ENCODE measurements around the gene WDR88.
"Not testable (repeated sequence)": the region's sequence is repeated elsewhere in the genome, so short reads cannot be mapped to it uniquely, and the experiment has no call there.

WDR88 gene

GRCh38 chr19:33174186-33174585 is 42.3 kb downstream of the WDR88 start:
- DNase-seq: no peak

GRCh38 chr19:33175156-33175782 is 43.4 kb downstream of the WDR88 start:
- DNase-seq: no peak

- peak in 1 of 2 experiments; percentile 35 for DNase-seq
Observed at GRCh38 chr19:33175886-33176669, 44.2 kb downstream of the WDR88 start.

DNA sequence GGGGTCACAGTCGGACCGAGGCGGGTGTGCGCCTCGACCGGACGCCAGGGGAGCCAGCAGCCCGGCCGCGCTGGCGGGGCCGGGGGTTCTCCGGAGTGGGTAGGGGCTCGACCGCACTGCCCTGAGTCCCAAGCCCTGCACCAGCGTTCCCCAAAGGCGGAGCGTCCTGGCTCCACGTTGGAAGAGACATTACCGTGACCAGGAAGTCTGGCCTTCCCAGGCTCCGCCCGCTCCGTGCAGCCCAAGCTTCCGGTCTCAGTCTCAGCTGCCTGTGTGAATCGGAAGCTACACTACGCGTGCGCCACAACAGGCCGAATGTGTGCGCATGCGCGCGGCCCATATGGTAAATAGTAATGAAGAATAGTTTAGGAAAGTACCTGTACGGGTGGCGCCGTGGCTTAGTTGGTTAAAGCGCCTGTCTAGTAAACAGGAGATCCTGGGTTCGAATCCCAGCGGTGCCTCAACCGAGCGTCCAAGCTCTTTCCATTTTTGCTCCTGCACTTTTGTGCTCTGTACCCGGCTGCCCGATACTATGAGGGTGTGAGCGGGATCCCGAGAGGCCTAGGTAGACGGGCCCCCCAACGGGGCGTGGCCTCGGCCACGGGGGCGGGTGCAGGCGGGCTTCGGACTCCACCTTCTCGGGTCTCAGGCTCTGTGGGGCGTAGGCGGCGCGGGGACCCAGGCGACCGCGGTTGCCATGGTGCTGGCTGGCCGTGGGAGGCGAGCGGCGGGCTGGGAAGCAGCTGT is 44.9 kb downstream of the WDR88 start:
- DNase-seq: peak; percentile 99

GRCh38 chr19:33177417-33177979 is 45.6 kb downstream of the WDR88 start:
- peak; percentile 42 to 64 for DNase-seq

DNA sequence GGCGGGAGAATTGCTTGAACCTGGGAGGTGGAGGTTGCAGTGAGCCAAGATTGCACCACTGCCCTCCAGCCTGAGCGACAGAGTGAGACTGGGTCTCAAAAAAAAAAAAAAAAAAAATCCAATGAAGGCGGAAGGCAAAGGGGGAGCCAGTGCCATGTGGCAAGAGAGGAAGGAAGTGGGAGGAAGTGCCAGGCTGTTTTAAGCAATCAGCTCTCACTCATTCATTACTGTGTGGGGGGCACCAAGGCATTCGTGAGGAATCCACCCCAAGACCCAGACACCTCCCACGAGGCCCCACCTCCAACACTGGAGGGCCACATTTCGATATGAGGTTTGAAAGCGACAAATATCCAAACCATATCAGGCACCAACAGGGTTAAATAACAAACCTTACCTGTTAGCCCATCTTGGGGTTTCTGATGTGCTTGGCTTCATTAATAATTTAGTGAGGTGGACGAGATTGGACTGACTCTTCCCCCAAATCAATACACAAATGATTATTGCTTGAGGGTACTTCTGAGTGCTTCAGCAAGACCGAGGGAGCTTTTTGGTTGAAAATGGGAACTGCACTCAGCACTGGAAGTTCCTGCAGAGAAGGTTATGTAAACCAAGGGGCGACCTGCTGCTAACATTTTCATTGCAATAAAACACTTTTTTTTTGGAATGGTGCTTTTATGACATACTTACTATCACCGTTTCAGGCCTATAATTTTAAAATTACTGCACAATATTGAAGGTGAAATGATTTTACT is 54.7 kb downstream of the WDR88 start:
- DNase-seq: peak; percentile 57 to 69

GRCh38 chr19:33187183-33187540 is 55.2 kb downstream of the WDR88 start:
- DNase-seq: peak in 1 of 2 experiments; percentile 45

- no peak for DNase-seq
Observed at GRCh38 chr19:33189453-33189852, 57.5 kb downstream of the WDR88 start.

DNA sequence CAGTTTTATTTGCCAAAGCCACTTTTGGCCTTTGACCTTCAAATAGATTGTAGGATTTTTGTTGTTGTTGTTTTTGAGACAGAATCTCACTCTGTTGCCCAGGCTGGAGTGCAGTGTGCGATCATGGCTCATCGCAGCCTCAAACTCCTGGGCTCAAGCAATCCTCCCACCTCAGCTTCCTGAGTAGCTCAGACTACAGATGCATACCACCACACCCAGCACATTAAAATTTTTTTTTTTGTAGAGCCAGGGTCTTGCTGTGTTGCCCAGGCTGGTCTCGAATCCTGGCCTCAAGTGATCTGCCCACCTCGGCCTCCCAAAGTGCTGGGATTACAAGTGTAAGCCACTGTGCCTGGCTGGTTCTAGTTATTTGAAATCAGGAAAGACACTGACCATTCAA is 59.2 kb downstream of the WDR88 start:
- not testable (repeated sequence) for DNase-seq

- no peak for DNase-seq
Observed at GRCh38 chr19:33191501-33191900, 59.6 kb downstream of the WDR88 start.

- DNase-seq: peak in 1 of 2 experiments; percentile 4
Observed at GRCh38 chr19:33192010-33192409, 60.1 kb downstream of the WDR88 start.

- no peak for DNase-seq
Observed at GRCh38 chr19:33193269-33193864, 61.5 kb downstream of the WDR88 start.

DNA sequence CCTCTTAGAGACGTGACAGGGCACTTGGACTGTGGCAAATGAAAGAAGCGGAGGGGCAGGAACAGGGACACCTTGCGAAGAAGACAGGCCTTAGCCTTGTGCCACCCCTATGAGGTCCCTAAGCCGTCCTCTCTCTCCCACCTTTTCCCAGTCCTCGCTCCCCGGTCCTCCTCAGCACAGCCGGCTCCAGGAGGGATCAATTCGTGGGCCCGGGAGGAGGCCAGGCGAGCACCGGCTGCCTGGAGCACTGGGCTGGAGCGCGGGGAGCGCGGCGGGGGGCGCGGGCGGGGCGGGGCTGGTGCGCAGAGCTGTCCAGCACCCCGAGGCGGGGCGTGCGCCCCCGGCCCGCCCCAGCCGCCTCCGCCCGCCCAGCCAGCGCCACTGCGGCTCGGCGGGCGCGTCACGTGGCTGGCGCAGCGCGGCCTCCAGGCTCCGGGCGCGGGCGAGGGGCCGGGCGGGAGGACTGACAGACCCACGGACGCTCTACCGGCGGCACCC is 62.0 kb downstream of the WDR88 start, which contains the start of gene LRP3:
TSS of gene LRP3 (plus strand) at position 466 of the 498 bp plus-strand sequence. CDS start 456 bp downstream, outside the sequence.
- DNase-seq: peak; percentile 11 to 34

- DNase-seq: no peak
Observed at GRCh38 chr19:33194532-33194885, 62.6 kb downstream of the WDR88 start.

DNA sequence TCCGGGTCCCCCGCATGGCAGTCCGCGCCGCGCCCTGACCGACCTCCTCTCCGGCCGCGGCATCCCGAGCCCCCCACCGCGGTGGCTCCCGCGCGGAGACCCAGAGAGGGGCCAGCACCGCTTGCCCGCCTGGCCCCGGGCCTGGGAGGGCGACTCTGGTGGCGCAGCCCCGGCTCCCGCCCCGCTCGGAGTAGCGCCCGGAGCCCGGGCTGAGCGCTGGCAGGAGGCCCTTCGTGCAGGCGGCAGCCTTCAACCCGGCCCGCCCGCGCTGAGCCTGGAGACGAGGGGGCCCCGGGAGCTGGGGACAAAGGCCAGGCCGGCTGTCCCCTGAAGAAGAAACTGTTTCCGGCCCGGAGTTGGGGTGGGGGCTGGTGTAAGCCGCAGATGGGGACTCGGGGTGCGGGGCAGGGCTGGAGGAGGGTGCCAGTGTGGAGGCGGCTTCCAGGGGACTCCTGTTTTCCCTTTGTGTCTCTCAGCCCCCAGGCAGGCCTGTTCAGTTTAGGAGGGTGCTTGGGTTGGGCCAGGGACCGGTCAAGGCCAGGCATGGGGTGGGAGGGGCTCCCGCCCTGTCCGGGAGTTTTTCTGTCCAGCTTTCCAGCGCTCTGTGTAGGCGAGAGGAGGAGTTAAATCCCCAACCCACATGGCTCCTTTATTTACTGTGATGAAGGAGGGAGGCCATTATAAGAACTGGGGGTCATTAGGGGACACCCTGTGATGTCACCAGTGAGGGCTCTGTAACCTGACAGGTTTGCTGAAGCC is 63.2 kb downstream of the WDR88 start:
- DNase-seq: peak in 1 of 2 experiments; percentile 6

- no peak for DNase-seq
Observed at GRCh38 chr19:33195645-33196347, 63.9 kb downstream of the WDR88 start.

DNA sequence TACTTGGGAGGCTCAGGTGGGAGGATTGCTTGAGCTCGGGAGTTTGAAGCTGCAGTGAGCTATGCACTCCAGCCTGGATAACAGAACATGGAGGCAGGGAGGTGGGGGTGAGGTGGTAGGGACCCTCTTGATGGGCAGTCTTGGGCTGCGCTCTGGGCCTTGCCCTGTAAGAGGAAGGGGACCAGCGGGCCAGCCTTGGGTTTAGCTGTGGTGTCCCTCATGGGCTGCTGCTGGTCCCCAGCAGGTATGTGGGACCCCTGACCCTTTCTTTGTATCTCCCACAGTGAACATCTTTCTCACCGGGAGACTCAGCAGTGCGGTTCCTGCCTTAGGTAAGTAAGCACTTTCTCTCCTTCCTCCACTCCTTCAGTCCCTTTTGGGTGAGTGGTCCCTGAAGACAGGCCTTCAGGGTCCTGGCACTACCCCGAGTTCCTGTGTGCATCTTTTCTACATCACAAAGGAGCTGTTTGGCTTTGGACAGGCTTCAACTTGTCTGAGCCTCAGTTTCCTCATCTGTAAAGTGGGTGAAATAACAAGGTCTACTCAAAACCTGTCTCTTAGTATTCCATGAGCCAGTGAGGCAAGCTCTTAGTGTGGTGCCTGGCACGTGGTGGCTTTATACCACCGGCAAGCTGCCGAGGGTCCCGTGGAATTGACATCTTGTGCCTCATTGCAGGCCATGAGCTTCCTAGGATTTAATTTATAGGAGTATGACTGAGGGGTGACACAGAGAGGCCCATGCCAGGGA is 64.7 kb downstream of the WDR88 start:
- no peak for DNase-seq

- no peak for DNase-seq
Observed at GRCh38 chr19:33197591-33198000, 65.7 kb downstream of the WDR88 start.

- DNase-seq: no peak
Observed at GRCh38 chr19:33198169-33198568, 66.3 kb downstream of the WDR88 start.

Data from Kasumi-1 (cell line).